HepG2 (cell line): ENCODE results near the gene C2orf78. TPM values are rescaled to one million over a fixed set of nuclear protein-coding genes. Genes with fewer than 3 reads are reported as not detected.

Experiments used
- ATAC-seq: fragments of 200-7000 bp; cut with Tn5 transposase; 3 replicates; pipeline ENCODE4 v1.9.1; 2020; ENCODE audit warnings: mild to moderate bottlenecking, moderate library complexity
- BruUV-seq: library from RNA; stranded (reverse); fragments of 400-500 nt; replicated peaks from 2 replicates; lab custom pipeline; 2021; lab: Mats Ljungman, UMichigan
- CTCF ChIA-PET: fragments of 300-600 bp; formaldehyde crosslinking; extraction: SDS; loops from one replicate; lab custom pipeline; 2021; ENCODE audit warnings: low total read pairs, inconsistent platforms, low intra/inter-chr PET ratio; lab: Yijun Ruan, JAX
- POLR2A ChIA-PET: fragments of 350-600 bp; sonication (Branson Sonifier 250); formaldehyde crosslinking; loops from one replicate; lab custom pipeline; 2020; ENCODE audit warnings: antibody characterized with exemption, inconsistent platforms; lab: Yijun Ruan, JAX
- DNase-seq: peaks from one replicate; pipeline ENCODE4 v3.0.0-alpha.2; 2015; ENCODE audit warnings: low spot score
- FAIRE-seq: peaks from 3 replicates; lab custom pipeline; 2011; peaks lifted over from hg19 to GRCh38; lab: Jason Lieb, UNC
- H2AFZ ChIP-seq: one replicate; pipeline ENCODE4 v1.6.1; 2011; ENCODE audit warnings: low read length, inconsistent platforms
- H3K27ac ChIP-seq: fragments of 300-600 bp; 3 replicates; pipeline ENCODE4 v1.8.0; 2011; ENCODE audit warnings: mixed run types, mild to moderate bottlenecking, mixed read lengths, low read length, inconsistent platforms; ENCODE audit not compliant: insufficient read depth; ENCODE audit errors: extremely low read length
- H3K27me3 ChIP-seq, 2 experiments: fragments of 200-600 bp in 1 of 2; 2 replicates in 1 of 2; 3 replicates in 1 of 2; pipeline versions ENCODE4 v1.6.0 to v1.8.0; 2011; ENCODE audit warnings: low read length in 2 of 2, mild to moderate bottlenecking in 2 of 2, moderate library complexity in 2 of 2, inconsistent platforms in 1 of 2; ENCODE audit not compliant: insufficient read depth in 2 of 2, control insufficient read depth in 1 of 2
- H3K36me3 ChIP-seq, 2 experiments: fragments of 200-600 bp in 1 of 2; replicated peaks in 1 of 2; 2 replicates in 1 of 2; 3 replicates in 1 of 2; pipeline versions ENCODE4 v1.5.1 to v1.8.0; 2011; ENCODE audit warnings: low read length in 2 of 2, inconsistent platforms in 1 of 2; ENCODE audit not compliant: insufficient read depth in 2 of 2, control insufficient read depth in 1 of 2
- H3K4me1 ChIP-seq: 2 replicates; pipeline ENCODE4 v1.5.1; 2012; ENCODE audit warnings: low read length, inconsistent platforms; ENCODE audit not compliant: insufficient read depth
- H3K4me2 ChIP-seq: 2 replicates; pipeline ENCODE4 v1.6.0; 2011; ENCODE audit warnings: low read depth, low read length, inconsistent platforms
- H3K4me3 ChIP-seq, 3 experiments: fragments of 200-600 bp in 1 of 3; sonication (generic), shearing (Covaris generic) in 1 of 3; replicated peaks in 1 of 3; 2 replicates each; pipeline ENCODE4 v1.5.1; 2011 to 2016; ENCODE audit warnings: low read length in 3 of 3, inconsistent platforms in 2 of 3, low read depth in 2 of 3, mild to moderate bottlenecking in 2 of 3, control low read depth in 1 of 3, mixed read lengths in 1 of 3; ENCODE audit not compliant: insufficient read depth in 1 of 3
- H3K79me2 ChIP-seq: one replicate; pipeline ENCODE4 v1.6.1; 2011; ENCODE audit warnings: low read length, inconsistent platforms; ENCODE audit not compliant: insufficient read depth
- H3K9ac ChIP-seq: 2 replicates; pipeline ENCODE4 v1.6.0; 2011; ENCODE audit warnings: mild to moderate bottlenecking, low read depth, low read length, inconsistent platforms; ENCODE audit not compliant: insufficient read depth
- H3K9me3 ChIP-seq: 2 replicates; pipeline ENCODE4 v1.5.1; 2012; ENCODE audit warnings: mild to moderate bottlenecking, low read length
- H4K20me1 ChIP-seq: 2 replicates; pipeline ENCODE4 v1.6.0; 2011; ENCODE audit warnings: inconsistent platforms, mild to moderate bottlenecking, low read length, moderate library complexity; ENCODE audit not compliant: insufficient read depth
- FOXK2 ChIP-seq: fragments of 450-650 bp; IDR thresholded peaks from 2 replicates; pipeline ENCODE4 v1.6.1; 2016
- MEF2D ChIP-seq: sonication (generic); formaldehyde crosslinking; IDR thresholded peaks from 2 replicates; pipeline ENCODE4 v1.5.1; 2020; ENCODE audit warnings: mild to moderate bottlenecking, missing genetic modification reagents
- NR2F1 ChIP-seq, 2 experiments: fragments of 450-650 bp in 1 of 2; formaldehyde crosslinking in 1 of 2; IDR thresholded peaks; 2 replicates each; pipeline versions ENCODE4 v1.5.0 to v1.6.1; 2016 to 2020; ENCODE audit warnings: mild to moderate bottlenecking in 1 of 2, missing compliant biosample characterization in 1 of 2, missing genetic modification reagents in 1 of 2, moderate library complexity in 1 of 2
- SOX6 ChIP-seq, 2 experiments: fragments of 450-650 bp in 1 of 2; sonication (generic) in 1 of 2; formaldehyde crosslinking in 1 of 2; IDR thresholded peaks; 2 replicates each; pipeline versions ENCODE4 v1.4.0 to v1.6.1; 2017 to 2020; ENCODE audit warnings: antibody characterized with exemption in 1 of 2, mild to moderate bottlenecking in 1 of 2, missing genetic modification reagents in 1 of 2
- SRF ChIP-seq: IDR thresholded peaks from 2 replicates; pipeline ENCODE4 v1.6.1; 2011; ENCODE audit warnings: mild to moderate bottlenecking, low read depth, low read length, moderate library complexity
- TGIF2 ChIP-seq: IDR thresholded peaks from 2 replicates; pipeline ENCODE4 v1.6.1; 2016; ENCODE audit warnings: control low read depth, missing compliant biosample characterization
- ZBED4 ChIP-seq: sonication (generic); formaldehyde crosslinking; IDR thresholded peaks from 2 replicates; pipeline ENCODE4 v1.4.0; 2020; ENCODE audit warnings: missing genetic modification reagents, borderline replicate concordance
- ZNF512B ChIP-seq: sonication (generic); formaldehyde crosslinking; IDR thresholded peaks from 2 replicates; pipeline ENCODE4 v1.5.1; 2020; ENCODE audit warnings: missing genetic modification reagents, mild to moderate bottlenecking, borderline replicate concordance
- ZNF550 ChIP-seq: sonication (generic); formaldehyde crosslinking; IDR thresholded peaks from 2 replicates; pipeline ENCODE4 v1.4.0; 2020; ENCODE audit warnings: mild to moderate bottlenecking, missing genetic modification reagents, borderline replicate concordance
- ZNF616 ChIP-seq: sonication (generic); formaldehyde crosslinking; IDR thresholded peaks from 2 replicates; pipeline ENCODE4 v1.5.0; 2020; ENCODE audit warnings: low read depth, mild to moderate bottlenecking, missing genetic modification reagents
- in situ Hi-C: cut with HindIII; loops from 2 replicates; pipeline ENCODE4 v1.10.0; 2017; ENCODE audit warnings: low pct_unique_long_range_greater_than_20kb; ENCODE audit not compliant: extremely low pct_ligation_motif_present
- intact Hi-C: fragments of 100-400 bp; cut with micrococcal nuclease; formaldehyde crosslinking; loops from one replicate; pipeline ENCODE4 v1.10.0; 2022; ENCODE audit not compliant: unreplicated experiment
- polyA plus RNA-seq, 8 experiments: library from polyadenylated mRNA; depleted of rRNA in 3 of 8; stranded (reverse) in 7 of 8; unstranded in 1 of 8; fragments of >200 nt; fragmentation: Illumina TruSeq in 4 of 8; extraction: Trizol in 4 of 8; gene quantifications; 2 replicates each; pipeline versions ENCODE4 v1.2.1 to v1.2.3, GENCODE V29; 2011 to 2016; ENCODE audit warnings: low read depth in 4 of 8, missing spikeins in 1 of 8, mixed read lengths in 1 of 8; ENCODE audit not compliant: insufficient read depth in 1 of 8
- total RNA-seq, 5 experiments: library from RNA; depleted of rRNA; stranded (reverse); fragments of >200 nt; fragmentation: Illumina TruSeq; extraction: Trizol; gene quantifications; 2 replicates each; pipeline ENCODE4 v1.2.3, GENCODE V29; 2016; ENCODE audit warnings: low read depth in 1 of 5
- TF ChIP-seq, protein P1 (sequence below): sonication (generic); formaldehyde crosslinking; IDR thresholded peaks from 2 replicates; pipeline ENCODE4 v1.8.0; 2022; ENCODE audit warnings: missing genetic modification reagents, mild to moderate bottlenecking, borderline replicate concordance

C2orf78 gene
- total and polyA plus RNA-seq, 2 of the 13 experiments (the other 11 are each of a cell fraction or from before 2014, with no cell fraction given) = not detected

DNA sequence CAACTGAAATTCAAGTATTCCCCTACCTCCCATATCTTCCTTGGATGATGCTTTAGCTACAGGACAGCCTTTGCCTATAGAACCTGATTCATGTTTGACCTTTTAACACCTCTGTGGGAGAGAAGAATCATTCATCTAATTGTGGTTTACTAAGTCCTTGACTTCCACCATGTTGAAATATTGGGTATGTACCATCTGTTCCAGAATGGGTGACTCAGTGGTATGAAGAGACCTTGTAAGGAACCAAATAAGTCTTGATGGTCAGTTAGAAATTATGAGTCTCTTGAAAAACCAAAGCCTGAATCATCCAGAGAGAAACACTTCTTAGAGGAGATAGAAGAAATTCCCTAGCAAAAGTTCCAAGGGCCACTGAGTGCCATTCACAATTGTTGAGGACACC lies 72.2 kb downstream of the C2orf78 start:
- no peak for DNase-seq
- peaks cover 19 to 68% of the 10 kb centered on the region in 2 experiments for H3K36me3 ChIP-seq
- H3K27me3 ChIP-seq = no peaks in the 10 kb centered on the region
- H2AFZ ChIP-seq = no peak overlapping the region
- POLR2A ChIA-PET = interaction anchor here (0.6 to 0.9 kb wide), 2 partner anchors 14 to 294 kb away, joined by 3 to 4 read pairs; no protein-coding TSS in a partner anchor
- no peak overlapping the region for H3K27ac ChIP-seq
- no peak overlapping the region for H3K4me3 ChIP-seq
- no peaks in the 10 kb centered on the region for H3K4me1 ChIP-seq
- ATAC-seq = no peak
- TF ChIP-seq FOXK2 (no peak), ZNF512B (CRISPR knock-in tag) (no peak), MEF2D (CRISPR knock-in tag) (no peak), TGIF2 (CRISPR knock-in tag) (no peak), NR2F1 (CRISPR knock-in tag; IDR thresholded peaks at IDR 0.05) (no peak), ZNF550 (CRISPR knock-in tag) (no peak), SOX6 (IDR thresholded peaks at IDR 0.05) (no peak), SOX6 (CRISPR knock-in tag; IDR thresholded peaks at IDR 0.05) (no peak), SRF (no peak), ZNF616 (CRISPR knock-in tag) (no peak), ZBED4 (no peak)
- TF ChIP-seq, protein P1, sequence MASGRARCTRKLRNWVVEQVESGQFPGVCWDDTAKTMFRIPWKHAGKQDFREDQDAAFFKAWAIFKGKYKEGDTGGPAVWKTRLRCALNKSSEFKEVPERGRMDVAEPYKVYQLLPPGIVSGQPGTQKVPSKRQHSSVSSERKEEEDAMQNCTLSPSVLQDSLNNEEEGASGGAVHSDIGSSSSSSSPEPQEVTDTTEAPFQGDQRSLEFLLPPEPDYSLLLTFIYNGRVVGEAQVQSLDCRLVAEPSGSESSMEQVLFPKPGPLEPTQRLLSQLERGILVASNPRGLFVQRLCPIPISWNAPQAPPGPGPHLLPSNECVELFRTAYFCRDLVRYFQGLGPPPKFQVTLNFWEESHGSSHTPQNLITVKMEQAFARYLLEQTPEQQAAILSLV (CRISPR knock-in tag) = no peak
- no peak overlapping the region for H3K9ac ChIP-seq
- intact Hi-C loops = no loop called here
- in situ Hi-C loops = no loop called here
- H3K4me2 ChIP-seq = no peak overlapping the region
- H3K9me3 ChIP-seq = no peaks in the 10 kb centered on the region
- H4K20me1 ChIP-seq = no peaks in the 10 kb centered on the region
- H3K79me2 ChIP-seq = no peaks in the 10 kb centered on the region
- CTCF ChIA-PET = no interaction called here
- FAIRE-seq = no peak
- no TSS peak for BruUV-seq
